A673 (cell line): ENCODE results near the gene RMRP.

Experiments
- CTCF ChIP-seq: fragments of 300-800, 200-600 bp; sonication (generic); conservative IDR thresholded peaks from 2 replicates; pipeline ENCODE4 v1.5.1; 2017; ENCODE audit warnings: low read depth, mild to moderate bottlenecking, antibody characterized with exemption, low read length, moderate library complexity, mixed read lengths
- EZH2 ChIP-seq: fragments of 200-600 bp; sonication (generic); IDR thresholded peaks from 2 replicates; pipeline ENCODE4 v1.6.1; 2017; ENCODE audit warnings: borderline replicate concordance, low read depth, mild to moderate bottlenecking, mixed read lengths, antibody characterized with exemption, low read length; ENCODE audit not compliant: poor library complexity, severe bottlenecking

- no peak for TF ChIP-seq CTCF
- no peak for TF ChIP-seq EZH2
These were observed 11.7 kb downstream of the RMRP start for GRCh38 chr9:35646153-35646532.
